CD4-positive, alpha-beta T cell treated with Interleukin-15 for 1 hour (primary cell): ENCODE data around the gene MLEC.
A peak's percentile ranks its signal among the peaks of the same experiment; 100 is the strongest.

ENCODE experiments used
- DNase-seq: peaks from one replicate; pipeline ENCODE4 v3.0.0-alpha.2; 2020

Gene MLEC, protein sequence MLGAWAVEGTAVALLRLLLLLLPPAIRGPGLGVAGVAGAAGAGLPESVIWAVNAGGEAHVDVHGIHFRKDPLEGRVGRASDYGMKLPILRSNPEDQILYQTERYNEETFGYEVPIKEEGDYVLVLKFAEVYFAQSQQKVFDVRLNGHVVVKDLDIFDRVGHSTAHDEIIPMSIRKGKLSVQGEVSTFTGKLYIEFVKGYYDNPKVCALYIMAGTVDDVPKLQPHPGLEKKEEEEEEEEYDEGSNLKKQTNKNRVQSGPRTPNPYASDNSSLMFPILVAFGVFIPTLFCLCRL

GRCh38 chr12:120686690-120687577 is at the start of gene MLEC:
MLEC (plus strand) TSS chr12:120687149; CDS start chr12:120687297, 148 bp downstream.
- DNase-seq: peak; percentile 99

GRCh38 chr12:120639771-120640721 is 46.9 kb upstream of the MLEC start, which contains the start of gene CABP1:
CABP1 (plus strand) TSS chr12:120640626; CDS start chr12:120640686, 60 bp downstream.
- peak; percentile 53 for DNase-seq

DNA sequence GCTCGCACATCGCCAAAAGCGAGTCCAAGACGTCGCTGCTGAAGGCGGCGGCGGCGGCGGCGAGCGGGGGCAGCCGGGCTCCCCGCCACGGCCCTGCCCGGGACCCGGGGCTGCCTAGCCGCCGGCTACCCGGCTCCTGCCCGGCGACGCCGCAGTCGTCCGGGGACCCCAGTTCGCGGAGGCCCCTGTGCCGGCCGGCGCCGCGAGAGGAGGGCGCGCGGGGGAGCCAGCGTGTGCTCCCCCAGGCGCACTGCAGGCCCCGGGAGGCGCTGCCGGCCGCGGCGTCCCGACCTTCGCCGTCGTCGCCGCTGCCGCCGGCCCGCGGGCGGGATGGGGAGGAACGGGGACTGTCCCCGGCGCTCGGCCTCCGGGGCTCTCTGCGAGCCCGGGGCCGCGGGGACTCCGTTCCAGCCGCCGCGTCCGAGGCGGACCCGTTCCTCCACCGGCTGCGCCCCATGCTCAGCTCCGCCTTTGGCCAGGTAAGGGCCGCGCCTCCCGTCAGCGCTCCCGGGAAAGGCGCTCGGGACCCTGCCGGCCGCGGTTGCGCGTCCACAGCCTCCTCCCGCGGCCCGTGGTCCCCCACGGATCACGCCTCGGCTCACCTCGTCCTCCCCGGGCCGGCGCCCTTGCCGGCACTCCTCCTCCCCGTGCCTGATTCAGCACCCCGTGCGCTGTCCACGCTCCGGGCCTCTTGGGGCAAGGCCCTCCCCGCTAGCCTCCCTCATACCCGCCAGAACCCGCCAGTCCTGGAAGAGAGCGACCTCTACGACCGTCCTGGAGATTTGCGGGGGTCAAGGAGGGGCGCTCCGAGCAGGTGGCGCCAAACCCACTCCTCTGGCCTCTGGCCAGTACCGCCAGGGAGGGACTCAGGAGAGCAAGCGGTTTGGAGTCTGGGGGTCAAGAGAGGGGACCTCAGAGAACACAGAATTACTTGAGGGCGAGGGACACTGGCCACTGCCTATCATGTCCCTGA is 45.8 kb upstream of the MLEC start:
- peak; percentile 42 for DNase-seq

- DNase-seq: no peak
Measured at GRCh38 chr12:120642121-120642520, 44.8 kb upstream of the MLEC start.

DNA sequence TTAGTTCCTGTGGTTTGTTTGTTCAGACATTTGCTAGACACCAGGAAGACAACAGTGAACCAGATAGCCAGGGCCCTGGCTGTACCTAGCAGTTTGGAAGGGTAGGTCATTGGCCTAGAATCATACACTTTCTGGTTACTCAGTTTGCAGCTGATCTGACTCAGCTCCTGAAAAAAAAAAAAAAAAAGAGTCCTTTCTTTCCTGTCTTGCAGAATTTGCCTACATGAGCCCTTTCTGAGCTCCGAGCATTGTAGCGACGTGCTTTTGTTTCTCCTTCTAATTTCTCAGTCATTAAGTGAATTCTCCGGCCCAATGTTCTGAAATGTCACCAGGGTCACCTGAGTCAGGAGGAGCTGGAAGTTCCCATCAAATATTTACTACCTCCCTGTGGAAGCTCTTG is 44.1 kb upstream of the MLEC start:
- no peak for DNase-seq

DNA sequence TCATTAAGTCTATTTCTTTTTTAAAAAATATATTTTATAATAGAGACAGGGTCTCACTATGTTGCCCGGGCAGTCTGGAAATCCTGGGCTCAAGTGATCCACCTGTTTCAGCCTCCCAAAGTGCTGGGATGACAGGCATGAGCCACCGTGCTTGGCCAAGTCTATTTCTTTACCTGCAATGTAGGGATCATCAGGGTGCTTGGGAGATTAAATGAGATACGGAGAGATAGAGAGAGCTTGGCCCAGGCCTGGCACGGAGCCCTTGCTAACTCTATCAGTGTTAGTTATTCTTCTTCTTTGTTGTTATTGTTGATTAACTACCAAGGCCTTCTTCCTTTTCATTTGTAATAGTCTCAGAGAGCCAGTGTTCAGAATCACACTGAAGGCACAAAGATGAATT is 43.4 kb upstream of the MLEC start:
- DNase-seq: no peak

GRCh38 chr12:120646044-120646443 is 40.9 kb upstream of the MLEC start:
- DNase-seq: no peak

- no peak for DNase-seq
Measured at GRCh38 chr12:120647375-120647755, 39.6 kb upstream of the MLEC start.

DNA sequence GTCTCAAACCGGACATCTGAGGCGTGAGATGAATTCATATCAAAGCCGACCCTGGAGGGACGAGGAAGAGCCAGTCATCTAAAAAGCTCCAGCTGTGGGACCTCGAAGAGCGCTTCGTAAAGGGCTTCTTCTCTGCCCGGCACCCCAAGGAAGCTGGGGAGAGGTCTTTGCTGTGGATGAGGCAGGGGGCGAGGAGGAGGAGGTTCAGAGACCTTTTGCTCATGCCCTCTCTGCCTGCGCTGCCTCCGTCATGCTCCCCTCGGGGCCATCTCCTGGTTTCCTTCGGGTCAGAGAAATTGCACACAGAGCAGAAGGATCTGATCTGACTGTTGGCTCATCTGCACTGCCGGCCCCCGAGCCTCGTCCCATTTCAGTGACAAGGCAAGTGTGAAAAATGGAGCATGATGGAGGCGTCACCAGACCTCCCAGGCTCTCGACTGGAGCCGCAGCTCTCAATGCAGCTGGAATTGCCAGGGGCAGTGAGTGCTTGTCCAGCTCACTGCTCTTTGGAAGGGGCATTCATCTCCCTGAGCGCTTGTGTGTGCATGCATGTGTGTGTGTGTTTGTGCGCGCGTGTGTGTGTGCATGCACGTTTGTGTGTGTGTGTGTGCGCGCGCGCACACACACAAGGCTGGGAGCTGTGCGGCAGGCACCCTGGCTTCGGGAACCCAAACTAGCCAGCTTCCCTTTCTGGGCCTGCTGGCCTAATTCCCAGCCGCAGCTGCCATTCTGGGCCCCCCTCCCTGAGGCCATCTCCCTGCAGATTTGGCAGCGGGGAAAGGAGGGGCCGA is 37.3 kb upstream of the MLEC start:
- DNase-seq: no peak

DNA sequence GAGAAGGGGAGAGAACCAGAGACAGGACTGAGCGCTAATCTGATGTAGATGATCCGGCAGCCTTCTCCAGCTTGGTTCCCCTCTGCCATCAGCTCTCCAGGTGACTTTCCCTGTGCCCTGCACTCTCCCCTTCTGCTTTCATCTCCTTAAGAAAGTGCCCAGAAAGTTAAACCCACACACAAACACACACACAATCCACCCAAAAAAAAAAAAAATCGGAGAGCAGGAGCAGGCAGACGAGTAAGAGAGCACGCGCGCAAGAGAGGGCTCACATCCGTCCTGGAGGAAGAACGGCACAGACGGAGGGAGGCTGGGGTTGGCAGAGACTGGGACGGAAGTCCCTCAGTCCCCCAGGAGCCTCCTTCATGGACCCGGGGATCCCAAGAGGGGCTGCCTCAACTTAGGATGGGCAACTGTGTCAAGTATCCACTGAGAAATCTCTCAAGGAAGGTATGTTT is 36.7 kb upstream of the MLEC start:
- no peak for DNase-seq

GRCh38 chr12:120651821-120652220 is 35.1 kb upstream of the MLEC start:
- DNase-seq: no peak

GRCh38 chr12:120652656-120653435 is 34.1 kb upstream of the MLEC start:
- DNase-seq: no peak

- DNase-seq: no peak
Measured at GRCh38 chr12:120653611-120654010, 33.3 kb upstream of the MLEC start.

- DNase-seq: no peak
Measured at GRCh38 chr12:120654656-120655055, 32.3 kb upstream of the MLEC start.

GRCh38 chr12:120656008-120656407 is 30.9 kb upstream of the MLEC start:
- no peak for DNase-seq

DNA sequence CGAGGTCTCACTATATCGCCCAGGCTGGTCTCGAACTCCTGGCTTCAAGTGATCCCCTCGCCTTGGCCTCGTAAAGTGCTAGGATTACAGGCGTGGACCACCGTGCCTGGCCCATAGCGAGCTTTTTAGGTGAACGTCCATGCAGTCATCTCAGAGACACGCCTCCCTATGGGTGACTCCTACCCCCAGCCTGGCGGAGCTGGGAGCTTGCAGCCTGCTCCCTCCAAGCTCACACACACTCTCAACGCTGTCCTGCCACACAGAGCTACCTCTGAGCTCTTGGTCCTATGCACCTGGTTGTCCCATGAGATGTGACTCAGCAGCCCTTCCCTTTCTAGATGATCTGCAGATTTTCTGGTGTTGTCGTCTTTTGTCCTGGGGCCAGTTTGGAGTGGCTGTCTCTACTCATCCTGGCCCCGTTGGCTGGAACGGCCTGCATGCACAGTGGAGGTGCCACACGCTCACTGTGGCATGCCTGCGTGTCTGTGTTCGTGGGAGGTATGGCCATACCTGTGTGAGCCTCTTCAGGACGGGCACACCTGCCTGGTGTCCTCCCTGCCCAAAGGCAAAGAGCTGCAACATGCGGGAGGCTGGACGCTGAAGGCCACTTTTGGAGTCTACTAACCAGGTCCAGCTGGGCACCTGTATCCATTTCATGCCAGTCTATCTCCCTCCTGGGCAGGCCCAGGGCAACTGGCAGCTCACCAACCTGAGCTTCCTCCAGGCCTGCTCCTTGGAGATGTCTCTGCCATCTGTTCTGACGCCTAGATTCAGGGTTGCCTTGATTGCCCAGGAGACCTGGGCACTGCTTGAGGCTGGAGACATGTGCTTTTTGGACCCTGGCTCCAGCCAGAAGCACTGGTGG is 28.4 kb upstream of the MLEC start:
- DNase-seq: no peak

GRCh38 chr12:120659151-120659525 is 27.8 kb upstream of the MLEC start:
- no peak for DNase-seq

DNA sequence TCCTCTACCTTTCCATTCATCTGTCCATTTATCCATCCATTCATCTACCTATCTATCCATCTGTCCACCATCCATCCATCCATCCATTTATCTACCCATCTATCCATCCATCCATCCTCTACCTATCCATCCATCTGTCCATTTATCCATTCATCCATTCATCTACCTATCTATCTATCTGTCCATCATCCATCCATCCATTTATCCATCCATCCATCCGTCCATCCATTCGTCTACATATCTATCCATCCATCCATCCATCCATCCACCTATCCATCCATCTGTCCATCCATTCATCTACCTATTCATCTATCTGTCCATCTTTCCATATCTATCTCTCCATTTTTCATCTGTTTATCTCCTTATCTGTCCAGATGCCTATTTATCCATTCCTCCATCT is 25.5 kb upstream of the MLEC start:
- no peak for DNase-seq

GRCh38 chr12:120662879-120663278 is 24.1 kb upstream of the MLEC start:
- peak; percentile 36 for DNase-seq
